Stomach (tissue), 9 donors: Measurements from ENCODE around the gene SNAP91. TPM values are rescaled to one million over a fixed set of nuclear protein-coding genes. Genes with fewer than 3 reads are reported as not detected.
A peak's percentile ranks its signal among the peaks of the same experiment; 100 is the strongest.

ENCODE experiments used
- DNase-seq, 2 donors: peaks; one replicate each; pipeline versions ENCODE4 v3.0.0 to v3.0.0-alpha.2; 2013 to 2019
- H3K27ac ChIP-seq, 5 donors: fragments of 200-600 bp in 4 of 5; sonication (generic) in 4 of 5; one replicate each; pipeline ENCODE4 v1.5.1; 2013 to 2019; ENCODE audit warnings: mild to moderate bottlenecking in 1 of 5, moderate library complexity in 1 of 5
- H3K27me3 ChIP-seq, 3 donors: fragments of 200-600 bp; sonication (generic); one replicate each; pipeline ENCODE4 v1.5.1; 2017 to 2019; ENCODE audit warnings: mixed run types in 1 of 3
- H3K36me3 ChIP-seq, 4 donors: fragments of 200-600 bp; sonication (generic); 1 replicate in 3 of 4; 2 replicates in 1 of 4; pipeline ENCODE4 v1.5.1; 2016 to 2019
- H3K4me1 ChIP-seq, 4 donors: fragments of 200-600 bp; sonication (generic); one replicate each; pipeline ENCODE4 v1.5.1; 2016 to 2019
- H3K4me3 ChIP-seq, 4 donors: fragments of 200-600 bp; sonication (generic) in 3 of 4; one replicate each; pipeline ENCODE4 v1.5.1; 2016 to 2019; ENCODE audit warnings: mild to moderate bottlenecking in 1 of 4
- H3K9me3 ChIP-seq, 4 donors: fragments of 200-600 bp; sonication (generic); one replicate each; pipeline ENCODE4 v1.5.1; 2016 to 2019
- EP300 ChIP-seq: sonication (generic); formaldehyde crosslinking; IDR thresholded peaks from one replicate; pipeline ENCODE4 v1.6.1; 2017; ENCODE audit warnings: antibody characterized with exemption
- POLR2A ChIP-seq, 4 donors: fragments of 450-650 bp; IDR thresholded peaks; one replicate each; pipeline ENCODE4 v1.6.1; 2016; ENCODE audit warnings: antibody characterized with exemption in 4 of 4, control low read depth in 2 of 4, mild to moderate bottlenecking in 1 of 4, moderate library complexity in 1 of 4
- POLR2AphosphoS5 ChIP-seq, 3 donors: sonication (generic); formaldehyde crosslinking; IDR thresholded peaks; one replicate each; pipeline ENCODE4 v1.6.1; 2016; ENCODE audit warnings: antibody characterized with exemption in 3 of 3
- WGBS, 5 donors: extraction: QIAGEN DNeasy Blood & Tissue Kit in 3 of 5; methylation state at CpG; one replicate each; pipeline versions ENCODE4 v1.1.5 to v1.1.7; 2013 to 2018; 5-methylcytosine and 5-hydroxymethylcytosine counted together
- intact Hi-C: fragments of 100-400 bp; cut with DNase I; formaldehyde crosslinking; loops from one replicate; pipeline ENCODE4 v1.15.1; 2023; ENCODE audit warnings: low total_unique reads
- polyA plus RNA-seq, 3 donors: library from polyadenylated mRNA; stranded (reverse); fragments of 200-250 nt; gene quantifications; one replicate each; pipeline ENCODE4 v1.2.3, GENCODE V29; 2013
- total RNA-seq, 5 donors: library from RNA; depleted of rRNA; stranded (reverse); fragments of >200 nt; gene quantifications; one replicate each; pipeline versions ENCODE4 v1.1.0 to v1.2.3, GENCODE V29; 2014 to 2016
- TF ChIP-seq, protein P1 (sequence below), 7 experiments: fragments of 450-650 bp in 4 of 7; fragments of 200-600 bp in 3 of 7; sonication (generic) in 3 of 7; IDR thresholded peaks; one replicate each; pipeline ENCODE4 v1.5.1; 2016 to 2019; ENCODE audit warnings: antibody characterized with exemption in 7 of 7, control low read depth in 2 of 7, mild to moderate bottlenecking in 1 of 7
- donor health status: healthy with polysubstance abuse.
- donor health status: Bipolar disorder and iron deficiency.
- donor health status: healthy.

SNAP91 gene
- total and polyA plus RNA-seq, 8 donors, result 0.12 to 3.5 (median 0.41) TPM; not detected in 4

DNA sequence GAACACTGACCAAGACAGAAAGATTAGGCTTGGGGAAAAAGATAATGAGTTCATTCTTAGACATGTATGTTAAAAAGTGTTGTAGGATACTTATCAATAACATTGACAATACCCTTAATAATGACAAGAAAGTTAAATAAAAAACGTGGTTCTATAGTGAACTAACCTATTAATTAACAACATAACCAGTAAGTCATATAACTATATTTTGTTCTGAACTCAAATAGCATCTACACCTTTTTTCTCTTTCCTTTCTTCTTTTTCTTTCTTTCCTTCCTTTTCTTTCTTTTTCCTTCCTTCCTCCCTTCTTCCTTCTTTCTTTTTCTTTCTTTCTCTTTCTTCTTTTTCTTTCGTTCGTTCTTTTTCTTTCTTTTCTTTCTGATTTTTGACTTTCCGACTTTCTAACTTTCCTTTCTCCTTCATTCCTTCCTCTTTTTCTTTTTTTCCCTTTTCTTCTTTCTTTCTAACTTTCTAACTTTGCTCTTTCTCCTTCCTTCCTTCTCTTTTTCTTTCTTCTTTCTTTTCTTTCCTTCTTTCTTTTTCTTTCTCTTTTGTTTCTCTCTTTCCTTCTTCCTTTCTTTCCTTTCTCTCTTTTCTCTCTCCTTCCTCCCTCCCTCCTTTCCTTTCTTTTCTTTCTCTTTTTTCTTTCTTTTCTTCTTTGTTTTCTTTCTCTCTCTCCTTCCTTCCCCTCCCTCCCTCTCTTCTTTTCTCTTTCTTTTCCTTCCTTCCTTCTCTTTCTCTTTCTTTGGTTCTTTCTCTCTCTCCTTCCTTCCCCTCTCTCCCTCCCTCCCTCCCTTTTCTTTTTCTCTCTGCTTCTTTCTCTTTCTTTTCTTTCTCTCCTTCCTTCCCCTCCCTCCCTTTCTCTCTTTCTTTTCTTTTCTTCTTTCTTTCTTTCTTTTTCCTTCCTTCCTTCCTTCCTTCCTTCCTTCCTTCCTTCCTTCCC is 172.0 kb downstream of the SNAP91 start:
- Histone ChIP-seq H3K4me3 (no peak overlapping the region), H3K27me3 (no peaks in the 10 kb centered on the region), H3K9me3 (no peaks in the 10 kb centered on the region), H3K27ac (no peak overlapping the region), H3K36me3 (no peaks in the 10 kb centered on the region), H3K4me1 (no peaks in the 10 kb centered on the region)
- TF ChIP-seq, protein P1, sequence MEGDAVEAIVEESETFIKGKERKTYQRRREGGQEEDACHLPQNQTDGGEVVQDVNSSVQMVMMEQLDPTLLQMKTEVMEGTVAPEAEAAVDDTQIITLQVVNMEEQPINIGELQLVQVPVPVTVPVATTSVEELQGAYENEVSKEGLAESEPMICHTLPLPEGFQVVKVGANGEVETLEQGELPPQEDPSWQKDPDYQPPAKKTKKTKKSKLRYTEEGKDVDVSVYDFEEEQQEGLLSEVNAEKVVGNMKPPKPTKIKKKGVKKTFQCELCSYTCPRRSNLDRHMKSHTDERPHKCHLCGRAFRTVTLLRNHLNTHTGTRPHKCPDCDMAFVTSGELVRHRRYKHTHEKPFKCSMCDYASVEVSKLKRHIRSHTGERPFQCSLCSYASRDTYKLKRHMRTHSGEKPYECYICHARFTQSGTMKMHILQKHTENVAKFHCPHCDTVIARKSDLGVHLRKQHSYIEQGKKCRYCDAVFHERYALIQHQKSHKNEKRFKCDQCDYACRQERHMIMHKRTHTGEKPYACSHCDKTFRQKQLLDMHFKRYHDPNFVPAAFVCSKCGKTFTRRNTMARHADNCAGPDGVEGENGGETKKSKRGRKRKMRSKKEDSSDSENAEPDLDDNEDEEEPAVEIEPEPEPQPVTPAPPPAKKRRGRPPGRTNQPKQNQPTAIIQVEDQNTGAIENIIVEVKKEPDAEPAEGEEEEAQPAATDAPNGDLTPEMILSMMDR (IDR thresholded peaks at IDR 0.05), result no peak
- no peak for TF ChIP-seq EP300
- TF ChIP-seq POLR2A (IDR thresholded peaks at IDR 0.05), result no peak
- no peak for TF ChIP-seq POLR2AphosphoS5 (IDR thresholded peaks at IDR 0.05)
- 71 to 77% (median 74%) methylated on average over 4 of the region's 4 CpGs for WGBS, 5 donors
- intact Hi-C loops, result no loop called here
- DNase-seq, result no peak

DNA sequence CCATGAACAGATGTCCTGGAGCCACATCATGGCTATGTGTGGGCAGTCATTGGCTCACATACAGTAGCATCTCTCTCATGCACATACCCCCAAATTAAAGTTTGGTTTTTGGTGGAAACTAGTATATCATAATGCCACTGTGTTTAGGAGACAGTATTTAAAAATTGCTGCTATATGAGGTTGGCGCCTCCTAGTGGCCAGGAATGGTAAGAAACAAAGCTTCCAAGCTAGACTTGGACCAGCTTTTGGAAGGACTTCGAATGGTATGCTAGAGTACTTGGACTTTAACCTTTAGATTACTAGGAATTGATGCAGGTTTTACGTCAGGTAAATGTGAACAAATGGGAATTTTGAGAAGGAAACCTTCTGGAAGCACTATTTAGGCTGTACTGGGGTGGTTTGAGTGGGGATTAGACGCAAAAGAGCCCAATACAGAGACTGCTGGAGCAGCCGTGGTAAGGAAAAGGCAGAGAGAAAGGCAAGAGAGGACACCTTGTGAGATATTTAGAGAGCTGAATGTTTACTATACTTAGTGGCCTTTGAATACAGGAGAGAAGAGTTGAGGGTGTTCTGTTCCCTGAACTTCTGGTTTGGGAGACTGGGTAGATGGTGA is 172.8 kb downstream of the SNAP91 start:
- no peaks in the 10 kb centered on the region for H3K4me1 ChIP-seq
- H3K27me3 ChIP-seq, result no peaks in the 10 kb centered on the region
- no peak overlapping the region for H3K27ac ChIP-seq
- 31 to 41% (median 36%) methylated on average over 5 of the region's 5 CpGs for WGBS, 5 donors
- no peaks in the 10 kb centered on the region for H3K36me3 ChIP-seq
- no peaks in the 10 kb centered on the region for H3K9me3 ChIP-seq
- peak; percentile 58 to 64 for DNase-seq
- TF ChIP-seq, protein P1 (IDR thresholded peaks at IDR 0.05), result peak in 5 of 7 experiments; percentile 10 to 44 (median 19)
- TF ChIP-seq EP300, result no peak
- no peak overlapping the region for H3K4me3 ChIP-seq
- intact Hi-C loops, result no loop called here

DNA sequence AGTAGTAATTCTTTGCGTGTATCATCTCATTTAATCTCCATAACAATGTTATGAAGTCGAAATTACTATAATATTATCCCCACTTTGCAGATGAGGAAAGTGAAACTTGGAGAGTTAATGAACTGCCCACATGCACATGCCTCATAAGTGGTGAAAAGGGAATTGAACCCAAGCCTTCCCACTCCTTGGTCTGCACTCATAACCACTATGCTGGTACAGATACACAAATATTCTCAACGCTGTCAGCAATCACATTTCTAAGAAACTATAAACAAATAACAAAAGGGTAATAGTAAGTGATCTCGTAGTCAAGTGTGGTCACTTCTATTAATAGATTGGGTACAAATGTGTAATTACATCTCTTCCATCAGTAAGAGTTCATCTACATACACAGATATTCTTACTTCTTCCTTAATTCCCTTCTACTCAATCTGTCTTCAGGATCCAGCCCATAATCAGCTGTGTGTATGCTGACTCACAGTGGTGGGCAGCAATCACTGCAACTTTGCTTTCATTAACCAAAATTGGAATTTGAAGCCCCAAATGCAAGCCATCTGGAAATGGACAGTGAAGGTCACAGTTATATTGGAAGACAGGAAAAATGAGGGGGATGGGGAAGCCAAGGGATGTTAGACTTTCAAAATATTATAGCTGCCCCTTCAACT is 190.0 kb downstream of the SNAP91 start:
- Histone ChIP-seq H3K27me3 (no peaks in the 10 kb centered on the region), H3K4me3 (no peak overlapping the region), H3K36me3 (no peaks in the 10 kb centered on the region), H3K9me3 (no peaks in the 10 kb centered on the region), H3K27ac (no peak overlapping the region), H3K4me1 (no peaks in the 10 kb centered on the region)
- TF ChIP-seq POLR2AphosphoS5 (IDR thresholded peaks at IDR 0.05) (no peak), POLR2A (IDR thresholded peaks at IDR 0.05) (no peak), EP300 (no peak)
- TF ChIP-seq, protein P1 (IDR thresholded peaks at IDR 0.05), result no peak
- intact Hi-C loops, result no loop called here
- peak in 1 of 2 donors; percentile 20 for DNase-seq
- 69 to 85% (median 78%) methylated on average over 4 of the region's 4 CpGs for WGBS, 5 donors

DNA sequence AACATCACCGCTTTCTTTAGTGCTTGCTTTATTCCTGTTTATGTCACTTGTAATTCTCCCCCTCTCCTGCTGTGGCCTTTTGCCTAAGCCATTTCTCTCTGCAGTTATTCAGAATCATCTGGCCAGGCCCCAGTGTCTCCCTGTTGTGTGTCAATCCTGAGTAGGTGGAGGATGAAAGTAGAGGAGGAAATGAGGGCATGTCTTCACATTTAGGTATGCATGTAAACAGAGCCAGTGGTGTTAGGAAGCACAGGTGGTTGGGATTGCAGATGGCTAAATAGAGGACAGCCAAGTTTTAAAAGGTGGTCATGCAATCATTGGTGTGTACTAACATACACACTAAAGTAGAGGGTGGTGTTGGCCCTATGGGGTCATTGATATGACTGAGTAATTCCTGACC is 191.4 kb downstream of the SNAP91 start:
- intact Hi-C loops, result no loop called here
- no peak for DNase-seq
- H3K4me3 ChIP-seq, result no peak overlapping the region

More for the DNA sequence above, 191.4 kb downstream of the SNAP91 start:
- Histone ChIP-seq H3K9me3 (no peaks in the 10 kb centered on the region), H3K4me1 (peaks cover 3 to 8% (median 6%) of the 10 kb centered on the region in 4 donors), H3K27ac (no peak overlapping the region), H3K36me3 (no peaks in the 10 kb centered on the region), H3K27me3 (peaks cover 0 to 2% (median 0%) of the 10 kb centered on the region in 3 donors)
- WGBS, 5 donors, result 53 to 83% (median 75%) methylated on average over 1 of the region's 1 CpG
- TF ChIP-seq EP300 (no peak), POLR2A (IDR thresholded peaks at IDR 0.05) (no peak), POLR2AphosphoS5 (IDR thresholded peaks at IDR 0.05) (no peak)
- TF ChIP-seq, protein P1 (IDR thresholded peaks at IDR 0.05), result no peak
